GM23248 (cell line): ENCODE data around the gene BRINP2. TPM values are rescaled to one million over a fixed set of nuclear protein-coding genes. Genes with fewer than 3 reads are reported as not detected.
A peak's percentile ranks its signal among the peaks of the same experiment; 100 is the strongest.

Experiments used
- DNase-seq: peaks from one replicate; pipeline ENCODE4 v3.0.0-alpha.2; 2015
- H2AFZ ChIP-seq: fragments of 200-600 bp; sonication (generic); 2 replicates; pipeline ENCODE4 v1.6.1; 2016; ENCODE audit warnings: antibody characterized with exemption
- H3F3A ChIP-seq: fragments of 200-600 bp; sonication (generic); 2 replicates; pipeline ENCODE4 v1.6.1; 2016; ENCODE audit warnings: mild to moderate bottlenecking, antibody characterized with exemption, mixed run types; ENCODE audit not compliant: insufficient read depth
- H3K27ac ChIP-seq: fragments of 200-600 bp; sonication (generic); 2 replicates; pipeline ENCODE4 v1.5.1; 2016; ENCODE audit warnings: mild to moderate bottlenecking
- H3K27me3 ChIP-seq: fragments of 200-600 bp; sonication (generic); replicated peaks from 2 replicates; pipeline ENCODE4 v1.6.1; 2016; ENCODE audit warnings: mild to moderate bottlenecking; ENCODE audit not compliant: insufficient read depth
- H3K36me3 ChIP-seq: fragments of 200-600 bp; sonication (generic); 2 replicates; pipeline ENCODE4 v1.6.1; 2016; ENCODE audit warnings: low read depth, mild to moderate bottlenecking
- H3K4me1 ChIP-seq: fragments of 200-600 bp; sonication (generic); 2 replicates; pipeline ENCODE4 v1.6.1; 2016; ENCODE audit warnings: mild to moderate bottlenecking; ENCODE audit not compliant: insufficient read depth
- H3K4me2 ChIP-seq: fragments of 200-600 bp; sonication (generic); one replicate; pipeline ENCODE4 v1.6.1; 2016; ENCODE audit warnings: mild to moderate bottlenecking; ENCODE audit not compliant: unreplicated experiment
- H3K4me3 ChIP-seq: fragments of 200-600 bp; sonication (generic); 2 replicates; pipeline ENCODE4 v1.5.1; 2016; ENCODE audit warnings: mild to moderate bottlenecking
- H3K79me2 ChIP-seq: fragments of 200-600 bp; sonication (generic); 2 replicates; pipeline ENCODE4 v1.6.1; 2016; ENCODE audit warnings: mild to moderate bottlenecking; ENCODE audit not compliant: insufficient read depth
- H3K9ac ChIP-seq: fragments of 200-600 bp; sonication (generic); 2 replicates; pipeline ENCODE4 v1.6.1; 2016; ENCODE audit warnings: mild to moderate bottlenecking
- H3K9me2 ChIP-seq: fragments of 200-600 bp; sonication (generic); 2 replicates; pipeline ENCODE4 v1.6.1; 2016; ENCODE audit warnings: mixed run types, mild to moderate bottlenecking, moderate library complexity; ENCODE audit not compliant: insufficient read depth
- H3K9me3 ChIP-seq: fragments of 200-600 bp; sonication (generic); one replicate; pipeline ENCODE4 v1.6.1; 2017; ENCODE audit warnings: low read depth
- H4K20me1 ChIP-seq: fragments of 200-600 bp; sonication (generic); 2 replicates; pipeline ENCODE4 v1.6.0; 2016; ENCODE audit not compliant: insufficient read depth
- EZH2 ChIP-seq: fragments of 200-600 bp; sonication (generic); IDR thresholded peaks from 2 replicates; pipeline ENCODE4 v1.6.1; 2018; ENCODE audit warnings: antibody characterized with exemption, mild to moderate bottlenecking; ENCODE audit not compliant: insufficient read depth, poor library complexity, severe bottlenecking
- EZH2phosphoT487 ChIP-seq: fragments of 200-600 bp; sonication (generic); IDR thresholded peaks from 2 replicates; pipeline ENCODE4 v1.6.1; 2018; ENCODE audit warnings: antibody characterized with exemption, moderate library complexity, mild to moderate bottlenecking, low read depth; ENCODE audit not compliant: insufficient read depth
- WGBS, 2 experiments: methylation state at CpG; one replicate each; pipeline ENCODE4 v1.1.6; 2015 to 2017; ENCODE audit warnings: low lambda C conversion rate in 2 of 2, low coverage in 1 of 2; ENCODE audit errors: missing lambda C conversion rate in 2 of 2; 5-methylcytosine and 5-hydroxymethylcytosine counted together
- in situ Hi-C: fragments of 300-500 bp; cut with MboI; formaldehyde crosslinking; loops from 2 replicates; pipeline ENCODE4 v1.15.0; 2020
- polyA plus RNA-seq: library from polyadenylated mRNA; unstranded; fragments of >200 nt; fragmentation: Nextera tagmentation; extraction: Ambion mirVana; gene quantifications from 2 replicates; pipeline ENCODE4 v1.2.1, GENCODE V29; 2016
- total RNA-seq: library from RNA; depleted of rRNA; stranded (reverse); fragments of >200 nt; shearing (Covaris generic); gene quantifications from 2 replicates; pipeline ENCODE4 v1.2.3, GENCODE V29; 2014

The BRINP2 gene
- total and polyA plus RNA-seq, 2 experiments from 2014 or later = 0.06 TPM; not detected in 1

DNA sequence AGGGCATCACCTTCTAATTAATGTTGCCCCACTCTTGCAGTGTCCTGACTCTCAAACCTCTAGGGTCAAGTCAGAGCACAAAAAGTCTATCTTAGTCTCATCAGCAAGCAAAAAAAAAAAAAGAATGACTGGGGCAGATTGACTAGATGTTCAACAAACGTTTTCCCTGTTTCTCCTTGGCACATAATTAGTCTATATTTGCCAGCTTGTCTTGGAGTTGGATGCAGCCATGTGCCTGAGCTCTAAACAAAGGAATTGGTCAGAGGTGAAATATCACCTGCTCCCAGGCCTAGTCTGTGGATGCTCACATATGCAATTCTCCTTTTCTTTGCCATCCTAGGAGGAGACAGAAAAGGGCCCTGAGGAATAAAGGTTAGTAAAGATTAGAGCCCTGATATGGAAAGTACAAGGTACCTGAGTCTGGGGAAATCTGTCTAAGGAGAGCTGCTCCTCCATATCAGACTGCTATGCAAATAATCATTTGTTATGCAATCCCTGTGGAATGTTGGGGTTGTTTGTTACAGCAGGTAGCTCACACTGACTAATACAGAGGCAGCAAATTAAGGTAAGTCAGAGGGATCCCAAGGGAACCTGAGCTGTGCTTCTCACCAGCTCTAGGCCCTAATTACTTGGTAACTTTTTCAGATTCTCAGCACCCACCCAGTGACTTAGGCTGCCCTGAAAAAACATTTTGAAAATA lies 130.8 kb downstream of the BRINP2 start:
- no peaks in the 10 kb centered on the region for H3K36me3 ChIP-seq
- 18 to 23% methylated on average over 1 of the region's 1 CpG for WGBS, 2 experiments
- H3K4me3 ChIP-seq = no peak overlapping the region
- DNase-seq = no peak
- H3K4me1 ChIP-seq = peaks cover 5% of the 10 kb centered on the region; the same call in 1 of the 2 replicates
- H3K4me2 ChIP-seq = no peak overlapping the region
- H3K27ac ChIP-seq = no peak overlapping the region
- in situ Hi-C loops = no loop called here
- H2AFZ ChIP-seq = no peak overlapping the region
- no peaks in the 10 kb centered on the region for H3K27me3 ChIP-seq
- no peaks in the 10 kb centered on the region for H3K9me3 ChIP-seq
- no peaks in the 10 kb centered on the region for H3K9me2 ChIP-seq
- TF ChIP-seq EZH2 (no peak), EZH2phosphoT487 (no peak)
- H3K79me2 ChIP-seq = no peaks in the 10 kb centered on the region
- no peaks in the 10 kb centered on the region for H4K20me1 ChIP-seq
- no peaks in the 10 kb centered on the region for H3F3A ChIP-seq
- no peak overlapping the region for H3K9ac ChIP-seq

DNA sequence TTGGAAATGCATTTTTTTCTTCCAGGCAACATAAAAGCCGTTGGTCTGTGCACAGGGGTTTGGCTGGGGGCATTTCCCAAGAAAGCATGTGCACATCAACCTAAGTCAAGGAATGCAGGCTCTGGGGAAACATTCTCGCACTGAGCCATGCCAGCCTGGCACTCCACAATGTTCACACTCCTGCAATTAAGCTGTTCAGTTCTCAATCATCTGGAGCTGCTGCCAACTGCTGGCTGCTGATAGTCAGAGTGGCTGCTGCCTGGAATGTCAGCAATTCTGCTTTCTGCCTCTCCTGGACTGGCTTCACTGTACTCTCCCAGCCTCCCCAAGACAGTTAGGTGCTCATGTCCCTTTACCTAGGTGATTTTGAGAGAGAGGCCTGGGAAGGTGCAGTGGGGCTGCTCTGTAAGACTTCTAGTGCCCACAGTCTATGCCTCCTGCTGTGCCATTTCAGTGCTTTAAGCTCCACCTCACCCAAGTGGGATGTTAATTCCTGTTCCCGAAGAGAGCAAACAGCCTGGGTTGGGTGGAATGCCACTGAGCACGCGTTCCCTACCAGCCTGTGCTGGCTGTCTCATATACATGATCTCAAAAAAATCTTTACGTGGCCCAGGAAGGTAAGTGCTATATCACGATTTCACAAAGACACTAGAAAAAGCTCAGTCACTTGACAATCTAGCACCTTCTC lies 131.7 kb downstream of the BRINP2 start:
- Histone ChIP-seq H3K4me1 (peaks cover 14% of the 10 kb centered on the region), H3K27me3 (no peaks in the 10 kb centered on the region), H3K36me3 (no peaks in the 10 kb centered on the region), H3K9me2 (no peaks in the 10 kb centered on the region), H3K79me2 (no peaks in the 10 kb centered on the region), H3K4me2 (no peak overlapping the region), H3K4me3 (no peak overlapping the region), H3K27ac (no peak overlapping the region), H3F3A (peaks cover 7% of the 10 kb centered on the region), H4K20me1 (no peaks in the 10 kb centered on the region), H2AFZ (no peak overlapping the region), H3K9me3 (no peaks in the 10 kb centered on the region), H3K9ac (no peak overlapping the region)
- 72 to 74% methylated on average over 7 of the region's 7 CpGs for WGBS, 2 experiments
- DNase-seq = peak; percentile 15
- in situ Hi-C loops = no loop called here
- TF ChIP-seq EZH2 (no peak), EZH2phosphoT487 (no peak)

DNA sequence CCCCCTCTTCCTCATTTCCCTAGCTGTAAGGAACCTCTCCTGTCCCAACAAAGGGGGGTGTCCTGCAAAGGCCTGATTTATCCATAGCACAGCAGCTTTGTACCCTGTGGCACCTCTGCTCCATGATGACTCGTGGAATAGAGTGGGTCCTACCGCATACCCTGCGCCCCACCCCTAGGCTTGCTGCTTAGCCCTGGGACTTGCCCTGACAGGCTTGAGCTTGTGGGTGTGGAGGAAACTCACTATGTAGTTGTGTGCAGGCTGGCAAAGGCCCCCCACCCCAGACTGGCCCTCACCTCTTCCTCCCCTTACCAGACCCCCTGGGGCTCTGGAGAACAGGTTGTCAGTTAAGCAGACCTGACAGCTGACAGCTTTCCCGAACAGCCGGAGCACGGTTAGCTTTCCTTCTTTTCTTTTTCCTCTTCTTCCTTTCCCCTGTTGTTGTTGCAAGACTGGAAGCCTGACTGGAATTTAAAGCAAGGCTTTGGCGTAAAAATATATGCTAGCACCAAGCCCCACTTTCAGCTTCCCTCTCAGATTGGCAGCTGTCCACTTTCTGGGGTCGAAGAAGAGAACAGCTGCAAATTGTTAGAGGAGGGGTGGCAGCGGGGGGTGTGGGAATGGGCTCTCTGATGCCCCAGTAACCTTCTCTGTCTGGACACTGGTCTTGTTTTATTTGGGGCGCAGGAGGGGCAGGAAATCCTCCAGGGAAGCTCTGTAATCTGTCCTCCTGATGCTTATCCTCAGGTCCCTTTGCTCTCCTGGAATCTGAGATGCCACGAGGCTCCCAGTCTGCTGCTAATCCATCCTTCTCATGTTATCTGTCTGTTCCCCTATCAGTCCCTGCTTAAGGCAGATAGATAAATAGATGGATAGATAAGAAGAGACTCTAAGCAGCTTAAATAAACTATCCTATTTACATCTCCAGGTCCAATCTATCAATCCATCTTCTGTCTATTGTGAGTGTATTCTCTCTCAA lies 134.6 kb downstream of the BRINP2 start:
- H3F3A ChIP-seq = peaks cover 30% of the 10 kb centered on the region
- no peak for TF ChIP-seq EZH2
- no peak for TF ChIP-seq EZH2phosphoT487
- DNase-seq = no peak
- no peaks in the 10 kb centered on the region for H3K79me2 ChIP-seq
- no peak overlapping the region for H3K27ac ChIP-seq
- no peaks in the 10 kb centered on the region for H3K9me3 ChIP-seq
- H3K9me2 ChIP-seq = no peaks in the 10 kb centered on the region
- no peak overlapping the region for H3K4me2 ChIP-seq
- H3K9ac ChIP-seq = no peak overlapping the region
- H3K4me1 ChIP-seq = peaks cover 35% of the 10 kb centered on the region
- no peak overlapping the region for H3K4me3 ChIP-seq
- H2AFZ ChIP-seq = no peak overlapping the region
- no peaks in the 10 kb centered on the region for H4K20me1 ChIP-seq
- 64 to 66% methylated on average over 11 of the region's 11 CpGs for WGBS, 2 experiments
- no peaks in the 10 kb centered on the region for H3K27me3 ChIP-seq
- no peaks in the 10 kb centered on the region for H3K36me3 ChIP-seq
- in situ Hi-C loops = no loop called here

DNA sequence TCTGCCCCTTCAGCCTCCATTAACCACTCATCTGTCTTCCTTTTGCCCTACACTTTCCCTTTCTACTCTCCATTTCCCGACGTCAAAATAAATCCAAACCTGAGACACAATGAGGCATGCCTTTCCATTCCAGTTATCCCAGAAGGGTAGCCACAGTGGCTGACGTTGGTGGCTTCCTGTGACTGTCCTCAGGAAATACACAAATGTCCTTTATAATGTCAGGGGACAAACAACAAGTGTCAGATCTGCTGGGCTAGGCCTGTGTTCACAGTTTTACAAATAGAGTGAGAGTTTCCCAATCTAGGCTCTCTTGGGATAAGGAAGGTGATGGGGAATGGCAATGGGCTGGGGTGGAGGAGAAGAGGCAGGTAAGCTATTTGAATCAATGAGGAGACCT lies 135.3 kb downstream of the BRINP2 start:
- Histone ChIP-seq H3K4me3 (no peak overlapping the region), H3K9me3 (no peaks in the 10 kb centered on the region), H3K9me2 (no peaks in the 10 kb centered on the region), H3K27ac (no peak overlapping the region), H3F3A (peaks cover 32% of the 10 kb centered on the region), H3K27me3 (no peaks in the 10 kb centered on the region), H3K79me2 (no peaks in the 10 kb centered on the region), H3K4me2 (no peak overlapping the region), H2AFZ (no peak overlapping the region), H3K4me1 (peaks cover 41% of the 10 kb centered on the region), H3K9ac (no peak overlapping the region), H3K36me3 (no peaks in the 10 kb centered on the region), H4K20me1 (no peaks in the 10 kb centered on the region)
- TF ChIP-seq EZH2 (no peak), EZH2phosphoT487 (no peak)
- 47 to 49% methylated on average over 3 of the region's 3 CpGs for WGBS, 2 experiments
- in situ Hi-C loops = no loop called here
- DNase-seq = no peak
